Suprapubic skin (tissue), 4 donors: ENCODE data around the gene U2AF2. TPM values are rescaled to one million over a fixed set of nuclear protein-coding genes. Genes with fewer than 3 reads are reported as not detected.

Experiments
- DNase-seq, 2 donors: peaks; one replicate each; pipeline ENCODE4 v3.0.0-alpha.2; 2019; ENCODE audit warnings: low spot score in 2 of 2
- H3K27ac ChIP-seq: fragments of 200-600 bp; sonication (generic); one replicate; pipeline ENCODE4 v1.5.1; 2019
- H3K27me3 ChIP-seq: fragments of 200-600 bp; sonication (generic); one replicate; pipeline ENCODE4 v1.5.1; 2019
- H3K36me3 ChIP-seq: fragments of 200-600 bp; sonication (generic); one replicate; pipeline ENCODE4 v1.5.1; 2019
- H3K4me1 ChIP-seq: fragments of 200-600 bp; sonication (generic); one replicate; pipeline ENCODE4 v1.5.1; 2019
- H3K4me3 ChIP-seq: fragments of 200-600 bp; sonication (generic); one replicate; pipeline ENCODE4 v1.5.1; 2019; ENCODE audit warnings: mild to moderate bottlenecking
- H3K9me3 ChIP-seq: fragments of 200-600 bp; sonication (generic); one replicate; pipeline ENCODE4 v1.5.1; 2019
- EP300 ChIP-seq: sonication (generic); formaldehyde crosslinking; IDR thresholded peaks from one replicate; pipeline ENCODE4 v1.6.1; 2017; ENCODE audit warnings: antibody characterized with exemption
- POLR2A ChIP-seq, 2 donors: fragments of 450-650 bp; IDR thresholded peaks; one replicate each; pipeline ENCODE4 v1.6.1; 2017; ENCODE audit warnings: antibody characterized with exemption in 2 of 2, mild to moderate bottlenecking in 2 of 2, moderate library complexity in 2 of 2
- POLR2AphosphoS5 ChIP-seq, 3 donors: sonication (generic); formaldehyde crosslinking; IDR thresholded peaks; one replicate each; pipeline ENCODE4 v1.6.1; 2017; ENCODE audit warnings: antibody characterized with exemption in 3 of 3
- WGBS: methylation state at CpG from one replicate; pipeline ENCODE4 v1.1.5; 2018; 5-methylcytosine and 5-hydroxymethylcytosine counted together
- total RNA-seq, 4 donors: library from RNA; depleted of rRNA; stranded (reverse); fragments of >200 nt; gene quantifications; one replicate each; pipeline ENCODE4 v1.1.0, GENCODE V29; 2016
- TF ChIP-seq, protein P1 (sequence below), 2 donors: fragments of 200-600 bp in 1 of 2; fragments of 450-650 bp in 1 of 2; sonication (generic) in 1 of 2; IDR thresholded peaks; one replicate each; pipeline ENCODE4 v1.5.1; 2016 to 2019; ENCODE audit warnings: antibody characterized with exemption in 2 of 2, mild to moderate bottlenecking in 1 of 2, moderate library complexity in 1 of 2

Gene U2AF2
- total RNA-seq, 4 donors from 2014 or later = 82.8 to 128 (median 88.5) TPM

DNA sequence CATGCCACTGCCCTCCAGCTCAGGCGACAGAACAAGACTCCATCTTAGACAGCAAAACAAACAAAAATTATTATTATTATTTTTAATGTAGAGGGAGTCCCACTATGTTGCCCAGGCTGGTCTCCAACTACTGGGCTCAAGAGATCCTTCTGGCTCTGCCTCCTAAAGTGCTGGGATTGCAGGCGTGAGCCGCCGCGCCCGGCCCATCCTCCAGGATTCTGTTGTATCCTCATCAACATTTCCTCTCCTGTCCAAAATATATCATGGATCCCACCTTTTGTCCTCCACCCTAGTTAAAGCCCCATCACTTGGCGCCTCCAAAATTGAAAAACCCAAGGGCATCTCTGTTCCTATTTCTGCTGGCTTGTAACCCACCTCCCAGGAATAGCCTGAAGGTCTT, 31.7 kb upstream of the U2AF2 start:
- peaks cover 14% of the 10 kb centered on the region for H3K36me3 ChIP-seq
- no peak overlapping the region for H3K27ac ChIP-seq
- H3K27me3 ChIP-seq = no peaks in the 10 kb centered on the region
- no peaks in the 10 kb centered on the region for H3K9me3 ChIP-seq
- H3K4me1 ChIP-seq = peaks cover 16% of the 10 kb centered on the region
- no peak overlapping the region for H3K4me3 ChIP-seq
- 95% methylated on average over 7 of the region's 7 CpGs for WGBS
- no peak for DNase-seq
- TF ChIP-seq POLR2AphosphoS5 (IDR thresholded peaks at IDR 0.05) = no peak
- TF ChIP-seq, protein P1, sequence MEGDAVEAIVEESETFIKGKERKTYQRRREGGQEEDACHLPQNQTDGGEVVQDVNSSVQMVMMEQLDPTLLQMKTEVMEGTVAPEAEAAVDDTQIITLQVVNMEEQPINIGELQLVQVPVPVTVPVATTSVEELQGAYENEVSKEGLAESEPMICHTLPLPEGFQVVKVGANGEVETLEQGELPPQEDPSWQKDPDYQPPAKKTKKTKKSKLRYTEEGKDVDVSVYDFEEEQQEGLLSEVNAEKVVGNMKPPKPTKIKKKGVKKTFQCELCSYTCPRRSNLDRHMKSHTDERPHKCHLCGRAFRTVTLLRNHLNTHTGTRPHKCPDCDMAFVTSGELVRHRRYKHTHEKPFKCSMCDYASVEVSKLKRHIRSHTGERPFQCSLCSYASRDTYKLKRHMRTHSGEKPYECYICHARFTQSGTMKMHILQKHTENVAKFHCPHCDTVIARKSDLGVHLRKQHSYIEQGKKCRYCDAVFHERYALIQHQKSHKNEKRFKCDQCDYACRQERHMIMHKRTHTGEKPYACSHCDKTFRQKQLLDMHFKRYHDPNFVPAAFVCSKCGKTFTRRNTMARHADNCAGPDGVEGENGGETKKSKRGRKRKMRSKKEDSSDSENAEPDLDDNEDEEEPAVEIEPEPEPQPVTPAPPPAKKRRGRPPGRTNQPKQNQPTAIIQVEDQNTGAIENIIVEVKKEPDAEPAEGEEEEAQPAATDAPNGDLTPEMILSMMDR (IDR thresholded peaks at IDR 0.05) = no peak
- TF ChIP-seq EP300 = no peak
- TF ChIP-seq POLR2A (IDR thresholded peaks at IDR 0.05) = no peak

GRCh38 chr19:55623561-55623960, 31.3 kb upstream of the U2AF2 start:
- 42% methylated on average over 7 of the region's 7 CpGs for WGBS
- H3K4me3 ChIP-seq = peak overlapping the region; percentile 62
- H3K27ac ChIP-seq = peak overlapping the region; percentile 4
- no peaks in the 10 kb centered on the region for H3K9me3 ChIP-seq
- H3K36me3 ChIP-seq = peaks cover 14% of the 10 kb centered on the region
- peaks cover 16% of the 10 kb centered on the region for H3K4me1 ChIP-seq
- TF ChIP-seq POLR2AphosphoS5 (IDR thresholded peaks at IDR 0.05) = no peak
- no peak for TF ChIP-seq POLR2A (IDR thresholded peaks at IDR 0.05)
- TF ChIP-seq, protein P1 (IDR thresholded peaks at IDR 0.05) = no peak
- DNase-seq = no peak
- no peaks in the 10 kb centered on the region for H3K27me3 ChIP-seq

DNA sequence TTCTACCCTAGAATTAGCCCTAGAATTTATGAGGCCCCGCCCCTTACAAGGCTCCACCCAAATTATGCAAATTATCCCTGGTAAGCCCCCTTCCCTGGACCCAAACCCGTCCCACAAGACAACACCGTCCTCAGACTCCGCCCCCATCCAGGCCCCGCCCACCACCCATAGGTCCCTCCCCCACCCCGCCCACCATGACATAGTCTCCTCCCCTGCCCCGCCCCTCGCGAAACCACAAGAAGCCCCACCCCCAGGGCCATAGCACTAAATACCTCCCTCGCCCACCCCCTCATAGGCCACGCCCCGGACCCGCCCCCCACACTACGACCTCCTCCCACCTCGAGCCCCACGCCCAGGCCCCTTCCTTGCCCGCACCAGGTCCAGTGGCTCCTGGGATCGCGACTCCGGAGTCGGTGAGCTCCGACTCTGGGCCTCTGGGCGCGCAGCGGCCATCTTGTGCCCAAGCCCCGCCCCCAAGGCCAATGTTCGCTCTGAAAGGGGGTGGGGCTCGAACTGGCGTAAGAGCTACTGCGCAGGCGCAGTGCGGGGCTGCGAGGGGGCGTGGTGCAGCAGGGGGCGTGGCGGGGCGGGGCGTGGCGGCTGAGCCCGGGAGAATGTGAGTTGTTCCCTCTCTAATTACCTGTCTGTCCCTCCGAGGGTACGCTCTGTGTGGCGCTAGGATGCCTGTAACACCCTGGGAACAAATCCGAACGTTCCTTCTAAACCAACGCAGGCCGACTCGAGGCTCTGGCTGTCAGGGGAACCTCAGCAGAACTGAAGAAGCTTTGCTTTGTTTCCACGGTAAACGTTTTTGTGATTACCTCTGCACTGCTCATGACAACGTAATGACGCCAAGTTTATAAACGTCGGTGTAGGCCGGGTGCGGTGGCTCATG, 30.5 kb upstream of the U2AF2 start, which contains the start of gene ZNF784:
ZNF784 (minus strand) TSS at position 458 of the 895 bp plus-strand sequence; CDS start at position 453, 5 bp downstream.
- H3K4me1 ChIP-seq = peaks cover 16% of the 10 kb centered on the region
- peak within 1 kb of the TSS; percentile 97 for H3K27ac ChIP-seq
- TF ChIP-seq POLR2A (IDR thresholded peaks at IDR 0.05) = no peak
- TF ChIP-seq, protein P1 (IDR thresholded peaks at IDR 0.05) = no peak
- TF ChIP-seq EP300 = no peak
- peak in 1 of 3 donors; percentile 29 for TF ChIP-seq POLR2AphosphoS5 (IDR thresholded peaks at IDR 0.05)
- H3K9me3 ChIP-seq = no peaks in the 10 kb centered on the region
- H3K36me3 ChIP-seq = peaks cover 14% of the 10 kb centered on the region
- H3K4me3 ChIP-seq = peak within 1 kb of the TSS; percentile 62
- no peaks in the 10 kb centered on the region for H3K27me3 ChIP-seq
- under 1% methylated on average over 27 of the region's 56 CpGs for WGBS
- peak; percentile 94 to 96 for DNase-seq

DNA sequence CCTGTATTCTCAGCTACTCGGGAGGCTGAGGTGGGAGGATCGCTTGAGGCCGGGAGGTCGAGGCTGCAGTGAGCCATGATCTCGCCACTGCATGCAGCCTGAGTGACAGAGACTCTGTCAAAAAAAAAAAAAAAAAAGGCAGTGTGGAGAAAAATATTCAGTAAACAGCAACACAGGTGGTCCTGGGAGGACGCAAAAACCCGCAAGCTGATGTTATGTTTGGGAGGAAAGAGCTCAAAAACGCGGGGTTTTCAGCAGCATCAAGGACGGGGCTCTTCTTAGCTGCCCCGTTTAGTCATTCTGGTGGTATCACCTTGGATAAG, 29.9 kb upstream of the U2AF2 start:
- 46% methylated on average over 11 of the region's 11 CpGs for WGBS
- peak overlapping the region; percentile 97 for H3K27ac ChIP-seq
- no peaks in the 10 kb centered on the region for H3K27me3 ChIP-seq
- peak overlapping the region; percentile 62 for H3K4me3 ChIP-seq
- peaks cover 14% of the 10 kb centered on the region for H3K36me3 ChIP-seq
- no peaks in the 10 kb centered on the region for H3K9me3 ChIP-seq
- no peak for DNase-seq
- H3K4me1 ChIP-seq = peaks cover 16% of the 10 kb centered on the region
- TF ChIP-seq POLR2A (IDR thresholded peaks at IDR 0.05) (no peak), POLR2AphosphoS5 (IDR thresholded peaks at IDR 0.05) (no peak)

GRCh38 chr19:55626350-55626749, 28.5 kb upstream of the U2AF2 start:
- TF ChIP-seq POLR2AphosphoS5 (IDR thresholded peaks at IDR 0.05) (no peak), EP300 (no peak), POLR2A (IDR thresholded peaks at IDR 0.05) (no peak)
- TF ChIP-seq, protein P1 (IDR thresholded peaks at IDR 0.05) = no peak
- 87% methylated on average over 11 of the region's 11 CpGs for WGBS
- peaks cover 12% of the 10 kb centered on the region for H3K36me3 ChIP-seq

More at GRCh38 chr19:55626350-55626749, 28.5 kb upstream of the U2AF2 start:
- Histone ChIP-seq H3K27me3 (no peaks in the 10 kb centered on the region), H3K27ac (no peak overlapping the region), H3K9me3 (no peaks in the 10 kb centered on the region), H3K4me3 (no peak overlapping the region), H3K4me1 (peaks cover 16% of the 10 kb centered on the region)
- no peak for DNase-seq
